IgD-negative memory B cell (primary cell): ENCODE results near the gene POU2F1. TPM values are rescaled to one million over a fixed set of nuclear protein-coding genes. Genes with fewer than 3 reads are reported as not detected.

Source experiments
- H3K27ac Mint-ChIP-seq, 3 donors: one replicate each; pipeline ENCODE4 v1.8.0; 2020 to 2022; ENCODE audit warnings: mild to moderate bottlenecking in 3 of 3, mixed read lengths in 3 of 3, moderate library complexity in 1 of 3
- H3K27me3 Mint-ChIP-seq: one replicate; pipeline ENCODE4 v1.8.0; 2021; ENCODE audit warnings: mixed read lengths
- H3K36me3 Mint-ChIP-seq: one replicate; pipeline ENCODE4 v1.8.0; 2020; ENCODE audit warnings: mild to moderate bottlenecking, mixed read lengths
- H3K4me1 Mint-ChIP-seq, 3 donors: one replicate each; pipeline ENCODE4 v1.8.0; 2020 to 2022; ENCODE audit warnings: mixed read lengths in 3 of 3, mild to moderate bottlenecking in 1 of 3
- H3K4me3 Mint-ChIP-seq, 4 donors: one replicate each; pipeline ENCODE4 v1.8.0; 2020 to 2022; ENCODE audit warnings: mild to moderate bottlenecking in 4 of 4, mixed read lengths in 4 of 4, moderate library complexity in 3 of 4
- H3K9me3 Mint-ChIP-seq, 3 donors: one replicate each; pipeline ENCODE4 v1.8.0; 2020 to 2021; ENCODE audit warnings: mixed read lengths in 3 of 3, mild to moderate bottlenecking in 1 of 3
- polyA plus RNA-seq: library from polyadenylated mRNA; unstranded; fragments of 300-500 nt; fragmentation: Illumina TruSeq; gene quantifications from one replicate; pipeline ENCODE4 v1.2.3, GENCODE V29; 2021

POU2F1 gene
- polyA plus RNA-seq, 1 donor from 2014 or later: 20.4 TPM

DNA sequence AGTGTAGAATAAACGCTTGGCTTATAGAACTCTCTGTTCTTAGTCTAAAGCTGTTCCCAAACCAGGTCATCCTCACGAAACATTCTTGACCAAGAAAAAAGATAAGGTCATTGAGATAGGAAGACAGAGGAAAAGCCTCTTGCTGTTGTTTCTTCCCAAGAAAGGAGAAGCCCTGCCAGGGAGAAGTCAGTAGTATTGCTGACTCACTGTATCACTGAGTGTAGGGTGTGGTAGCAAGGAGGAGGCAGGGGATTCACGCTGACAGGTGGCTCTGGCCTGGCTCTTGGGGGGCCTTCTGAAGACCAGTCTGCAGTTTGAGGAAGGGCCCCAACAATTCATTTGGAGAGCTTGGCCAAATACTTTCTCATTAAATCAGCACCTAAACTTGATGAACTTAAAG lies 199.8 kb downstream of the POU2F1 start:
- peaks cover 9 to 22% (median 18%) of the 10 kb centered on the region in 3 donors for H3K4me1 Mint-ChIP-seq
- no peaks in the 10 kb centered on the region for H3K27me3 Mint-ChIP-seq
- H3K27ac Mint-ChIP-seq: no peak overlapping the region
- H3K4me3 Mint-ChIP-seq: no peak overlapping the region
- peaks cover 3% of the 10 kb centered on the region for H3K36me3 Mint-ChIP-seq
- H3K9me3 Mint-ChIP-seq: no peaks in the 10 kb centered on the region

- Mint-ChIP-seq H3K27me3 (no peaks in the 10 kb centered on the region), H3K4me1 (peaks cover 2 to 6% (median 2%) of the 10 kb centered on the region in 3 donors), H3K27ac (no peak overlapping the region), H3K9me3 (no peaks in the 10 kb centered on the region), H3K36me3 (peaks cover 3% of the 10 kb centered on the region), H3K4me3 (no peak overlapping the region)
Observed at GRCh38 chr1:167423684-167424619, 203.3 kb downstream of the POU2F1 start.

DNA sequence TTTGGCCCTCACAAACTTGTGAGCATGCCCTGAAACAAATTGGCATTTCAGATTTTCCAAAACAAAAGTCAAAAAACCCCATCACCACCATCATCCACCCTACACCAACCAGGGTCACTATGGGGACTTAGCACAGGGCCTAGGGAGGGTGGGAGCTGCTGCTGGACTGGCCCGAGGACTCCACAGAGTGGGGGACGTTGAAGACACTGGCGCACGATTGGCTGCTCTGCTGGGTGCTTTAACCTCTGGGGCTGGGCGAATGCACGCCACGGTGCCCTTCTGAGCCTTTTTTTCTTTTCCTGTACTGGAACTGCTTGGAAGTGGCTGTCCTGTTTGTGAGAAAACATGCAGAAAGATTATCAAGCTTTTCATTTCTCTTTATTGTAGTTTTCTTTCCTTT lies 204.8 kb downstream of the POU2F1 start:
- no peaks in the 10 kb centered on the region for H3K9me3 Mint-ChIP-seq
- no peak overlapping the region for H3K27ac Mint-ChIP-seq
- H3K4me3 Mint-ChIP-seq: no peak overlapping the region
- H3K27me3 Mint-ChIP-seq: no peaks in the 10 kb centered on the region
- H3K36me3 Mint-ChIP-seq: no peaks in the 10 kb centered on the region
- peaks cover 13 to 17% (median 14%) of the 10 kb centered on the region in 3 donors for H3K4me1 Mint-ChIP-seq

- Mint-ChIP-seq H3K36me3 (no peaks in the 10 kb centered on the region), H3K9me3 (no peaks in the 10 kb centered on the region), H3K4me1 (peaks cover 22 to 27% (median 25%) of the 10 kb centered on the region in 3 donors), H3K27ac (no peak overlapping the region), H3K27me3 (no peaks in the 10 kb centered on the region), H3K4me3 (no peak overlapping the region)
Observed at GRCh38 chr1:167426716-167427115, 206.0 kb downstream of the POU2F1 start.

DNA sequence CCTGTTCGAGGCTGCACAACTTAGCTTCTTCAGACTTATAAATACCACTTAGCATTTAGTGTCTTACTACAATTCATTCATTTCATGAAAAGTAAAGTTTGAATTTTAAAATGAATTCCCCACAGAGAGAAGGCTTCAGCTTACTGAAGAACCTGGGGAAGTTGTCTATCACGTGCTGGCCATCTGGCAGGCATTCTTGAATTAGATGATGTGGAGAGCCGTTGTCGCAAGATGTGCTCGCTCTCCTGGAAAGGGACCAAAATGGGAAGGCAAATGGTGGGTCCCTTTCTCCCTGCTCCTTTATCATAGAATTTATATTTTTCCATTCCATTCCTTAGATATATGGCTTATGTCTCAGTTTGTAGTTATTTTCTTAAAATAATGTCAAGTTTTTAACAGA lies 207.2 kb downstream of the POU2F1 start:
- Mint-ChIP-seq H3K27me3 (no peaks in the 10 kb centered on the region), H3K4me1 (peaks cover 27 to 36% (median 32%) of the 10 kb centered on the region in 3 donors), H3K4me3 (no peak overlapping the region), H3K9me3 (no peaks in the 10 kb centered on the region), H3K27ac (peak overlapping the region in 1 of 3 donors; percentile 59), H3K36me3 (no peaks in the 10 kb centered on the region)

- no peaks in the 10 kb centered on the region for H3K27me3 Mint-ChIP-seq
- peaks cover 2% of the 10 kb centered on the region for H3K36me3 Mint-ChIP-seq
- H3K4me1 Mint-ChIP-seq: peaks cover 29 to 41% (median 34%) of the 10 kb centered on the region in 3 donors
- H3K4me3 Mint-ChIP-seq: no peak overlapping the region
- no peaks in the 10 kb centered on the region for H3K9me3 Mint-ChIP-seq
- peak overlapping the region in 1 of 3 donors; percentile 59 for H3K27ac Mint-ChIP-seq
Observed at GRCh38 chr1:167428395-167428794, 207.7 kb downstream of the POU2F1 start.

DNA sequence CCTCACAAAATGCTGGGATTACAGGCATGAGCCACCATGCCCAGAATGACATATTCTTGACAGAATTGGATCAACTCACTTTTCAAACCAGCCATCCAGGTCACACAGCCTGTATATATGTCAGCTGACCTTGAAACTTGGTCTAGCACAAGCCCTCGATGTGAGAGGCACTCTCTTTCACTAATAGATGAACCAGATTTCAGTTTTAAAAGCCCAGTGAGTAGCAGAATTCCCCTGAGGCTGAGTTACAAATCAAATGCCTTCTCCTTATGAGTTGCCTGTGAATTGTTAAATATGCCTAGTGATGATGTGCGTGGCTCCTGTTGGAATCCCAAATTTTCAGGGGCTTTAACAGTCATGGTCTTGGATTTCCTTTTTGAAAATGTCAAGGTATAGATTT lies 208.9 kb downstream of the POU2F1 start:
- Mint-ChIP-seq H3K27ac (peak overlapping the region; percentile 85 to 98 (median 97)), H3K27me3 (no peaks in the 10 kb centered on the region), H3K4me3 (peak overlapping the region; percentile 17 to 86 (median 67)), H3K36me3 (peaks cover 3% of the 10 kb centered on the region), H3K4me1 (peaks cover 37 to 48% (median 39%) of the 10 kb centered on the region in 3 donors), H3K9me3 (no peaks in the 10 kb centered on the region)

- Mint-ChIP-seq H3K36me3 (peaks cover 3% of the 10 kb centered on the region), H3K27ac (peak overlapping the region; percentile 85 to 98 (median 97)), H3K27me3 (no peaks in the 10 kb centered on the region), H3K4me3 (peak overlapping the region; percentile 60 to 86 (median 80)), H3K4me1 (peaks cover 37 to 48% (median 39%) of the 10 kb centered on the region in 3 donors), H3K9me3 (no peaks in the 10 kb centered on the region)
Observed at GRCh38 chr1:167430134-167430848, 209.6 kb downstream of the POU2F1 start.

DNA sequence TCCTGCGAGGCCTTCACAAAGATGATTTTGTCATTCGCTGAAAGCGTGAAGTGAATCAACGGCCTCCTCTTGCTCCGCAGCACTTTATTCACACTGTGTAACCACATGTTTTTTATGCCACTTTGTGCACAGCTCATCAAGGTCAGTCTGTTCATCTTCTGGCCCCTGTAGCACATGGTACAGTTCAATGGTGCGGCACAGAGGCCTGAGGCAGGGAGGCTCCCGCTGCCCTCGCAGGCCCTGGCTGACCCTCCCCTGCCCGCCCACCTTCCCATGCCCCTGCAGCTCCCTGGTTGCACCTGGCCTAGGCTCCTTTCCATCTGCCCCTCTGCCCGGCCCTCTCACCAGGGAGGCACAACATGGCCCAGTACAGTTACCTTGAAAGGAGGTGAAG lies 210.2 kb downstream of the POU2F1 start:
- Mint-ChIP-seq H3K4me1 (peaks cover 37 to 52% (median 39%) of the 10 kb centered on the region in 3 donors), H3K9me3 (no peaks in the 10 kb centered on the region), H3K4me3 (peak overlapping the region; percentile 47 to 86 (median 80)), H3K27ac (peak overlapping the region; percentile 85 to 98 (median 97)), H3K36me3 (peaks cover 3% of the 10 kb centered on the region), H3K27me3 (no peaks in the 10 kb centered on the region)

DNA sequence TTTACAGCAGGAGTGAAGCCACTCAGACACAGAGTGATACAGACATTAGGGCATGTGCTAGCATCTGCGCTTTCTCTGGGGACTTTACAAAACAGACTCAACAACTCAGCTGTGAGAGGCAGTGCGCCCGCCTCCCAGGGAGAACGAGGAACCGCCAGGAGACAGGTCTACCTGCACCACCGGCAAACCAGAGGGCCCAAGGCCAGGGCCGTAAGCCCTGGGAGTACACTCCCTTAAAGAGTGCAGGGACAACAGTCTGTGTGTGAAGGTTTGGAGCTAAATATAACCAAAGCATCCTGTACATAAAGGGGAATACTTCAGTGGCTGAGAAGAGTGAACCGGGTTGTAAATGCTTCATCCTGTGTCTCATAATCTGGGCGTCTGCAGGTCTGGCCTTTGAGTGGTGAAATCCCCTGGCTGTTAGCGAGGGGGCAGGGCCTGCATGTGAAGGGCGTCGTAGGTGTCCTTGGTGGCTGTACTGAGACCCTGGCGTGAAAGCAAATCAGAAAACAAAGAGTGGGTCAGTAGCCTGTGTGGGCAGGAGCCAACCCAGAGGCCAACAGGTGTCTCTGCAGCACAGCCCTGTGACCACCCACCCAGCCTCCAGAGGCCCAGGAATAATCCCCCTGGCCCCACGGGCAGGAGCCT lies 210.7 kb downstream of the POU2F1 start:
- no peaks in the 10 kb centered on the region for H3K27me3 Mint-ChIP-seq
- no peaks in the 10 kb centered on the region for H3K9me3 Mint-ChIP-seq
- H3K36me3 Mint-ChIP-seq: peaks cover 6% of the 10 kb centered on the region
- peaks cover 41 to 57% (median 45%) of the 10 kb centered on the region in 3 donors for H3K4me1 Mint-ChIP-seq
- H3K4me3 Mint-ChIP-seq: peak overlapping the region; percentile 47 to 86 (median 78)
- H3K27ac Mint-ChIP-seq: peak overlapping the region; percentile 85 to 98 (median 97)

DNA sequence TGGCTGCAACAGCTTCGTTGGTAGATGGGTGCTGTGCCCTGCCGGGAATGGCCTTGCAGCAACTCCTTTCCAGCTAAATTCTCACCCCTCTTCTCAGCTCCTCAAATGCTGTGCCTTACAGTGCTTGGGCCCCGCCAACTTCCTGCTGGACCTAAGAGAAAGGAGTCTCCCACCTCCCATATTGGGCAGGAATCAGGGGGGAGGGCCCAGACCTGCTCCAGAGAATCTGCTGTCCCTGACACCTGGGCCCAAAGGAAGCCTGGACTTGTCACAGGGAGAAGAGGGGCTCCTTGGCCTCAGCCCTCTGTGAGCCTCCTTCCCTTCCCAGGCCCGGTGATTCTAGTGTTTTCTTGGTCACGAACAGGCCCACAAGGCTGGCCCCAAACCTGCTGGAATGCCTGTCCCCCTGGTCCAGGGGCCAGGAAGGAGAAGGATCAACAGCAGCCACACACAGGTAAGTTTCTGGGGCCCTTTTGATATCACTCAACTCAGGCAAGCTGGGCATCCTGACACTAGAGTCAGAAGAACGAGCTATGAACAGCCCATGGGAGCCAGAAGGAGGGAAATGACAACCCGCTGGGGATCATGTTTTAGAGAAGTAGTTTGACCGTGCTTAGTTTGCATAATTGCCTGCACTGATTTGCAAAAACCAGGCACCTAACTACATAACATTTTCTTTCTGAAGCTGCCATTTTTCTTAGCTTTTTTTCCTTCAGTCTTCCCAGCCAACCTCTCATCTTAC lies 211.4 kb downstream of the POU2F1 start:
- Mint-ChIP-seq H3K4me1 (peaks cover 41 to 61% (median 51%) of the 10 kb centered on the region in 3 donors), H3K27ac (peak overlapping the region; percentile 85 to 97 (median 86)), H3K4me3 (peak overlapping the region; percentile 12 to 79 (median 65)), H3K9me3 (no peaks in the 10 kb centered on the region), H3K27me3 (no peaks in the 10 kb centered on the region), H3K36me3 (peaks cover 6% of the 10 kb centered on the region)

GRCh38 chr1:167432780-167433179 lies 212.1 kb downstream of the POU2F1 start:
- H3K4me3 Mint-ChIP-seq: peak overlapping the region in 2 of 4 donors; percentile 66 to 79
- H3K9me3 Mint-ChIP-seq: no peaks in the 10 kb centered on the region
- H3K27me3 Mint-ChIP-seq: no peaks in the 10 kb centered on the region
- peak overlapping the region; percentile 47 to 86 (median 85) for H3K27ac Mint-ChIP-seq
- H3K4me1 Mint-ChIP-seq: peaks cover 45 to 65% (median 56%) of the 10 kb centered on the region in 3 donors
- peaks cover 6% of the 10 kb centered on the region for H3K36me3 Mint-ChIP-seq

DNA sequence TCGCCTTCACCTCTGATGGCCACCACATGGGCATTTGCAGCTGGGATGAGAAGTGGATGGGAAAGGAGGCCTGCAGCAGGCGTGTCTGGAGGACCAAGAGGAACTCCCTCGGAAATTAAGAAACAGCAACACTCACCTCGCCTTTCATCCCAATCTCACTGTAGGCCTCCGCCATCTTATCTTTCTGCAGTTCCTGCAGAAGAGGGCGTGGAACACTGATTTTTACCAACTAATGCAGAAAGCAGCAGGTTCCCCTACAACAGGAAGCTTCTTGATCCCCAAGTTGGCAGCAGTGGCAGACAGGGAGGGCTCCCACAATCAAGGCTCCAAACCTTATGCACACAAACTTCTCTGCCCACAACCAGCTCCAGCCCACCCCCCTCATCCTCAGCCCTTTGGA lies 213.2 kb downstream of the POU2F1 start:
- H3K9me3 Mint-ChIP-seq: no peaks in the 10 kb centered on the region
- peaks cover 6% of the 10 kb centered on the region for H3K36me3 Mint-ChIP-seq
- peak overlapping the region in 1 of 3 donors; percentile 46 for H3K27ac Mint-ChIP-seq
- peaks cover 6% of the 10 kb centered on the region for H3K27me3 Mint-ChIP-seq
- peak overlapping the region in 3 of 4 donors; percentile 37 to 83 (median 55) for H3K4me3 Mint-ChIP-seq
- H3K4me1 Mint-ChIP-seq: peaks cover 52 to 70% (median 60%) of the 10 kb centered on the region in 3 donors

DNA sequence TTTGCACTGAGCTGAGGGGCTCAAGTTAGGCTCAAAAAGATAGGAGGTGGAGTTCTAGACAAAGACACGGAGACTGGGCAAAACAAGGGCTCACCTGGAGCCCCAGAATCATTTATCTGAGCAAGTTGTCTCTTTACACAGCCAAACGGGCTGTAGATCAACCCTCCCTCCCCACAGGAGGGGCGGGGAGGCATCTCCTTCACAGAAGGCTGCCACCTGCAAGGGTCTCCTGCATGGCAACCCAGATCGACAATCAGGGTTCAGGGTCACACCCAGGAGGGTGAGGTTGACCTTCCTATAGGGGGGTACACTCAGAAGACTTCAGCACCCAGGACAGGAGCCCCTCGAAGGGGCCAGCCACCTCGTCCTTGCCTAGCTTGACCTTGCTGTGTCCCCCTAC lies 213.6 kb downstream of the POU2F1 start:
- H3K27me3 Mint-ChIP-seq: peaks cover 6% of the 10 kb centered on the region

More for the DNA sequence above, 213.6 kb downstream of the POU2F1 start:
- H3K27ac Mint-ChIP-seq: peak overlapping the region in 1 of 3 donors; percentile 46
- H3K9me3 Mint-ChIP-seq: no peaks in the 10 kb centered on the region
- peak overlapping the region in 1 of 4 donors; percentile 55 for H3K4me3 Mint-ChIP-seq
- H3K4me1 Mint-ChIP-seq: peaks cover 54 to 72% (median 58%) of the 10 kb centered on the region in 3 donors
- peaks cover 6% of the 10 kb centered on the region for H3K36me3 Mint-ChIP-seq
